ENCODE results near the gene PGA5. TPM values are rescaled to one million over a fixed set of nuclear protein-coding genes. Genes with fewer than 3 reads are reported as not detected.

PGA5 gene
- total RNA-seq, 1 donor = not detected

DNA sequence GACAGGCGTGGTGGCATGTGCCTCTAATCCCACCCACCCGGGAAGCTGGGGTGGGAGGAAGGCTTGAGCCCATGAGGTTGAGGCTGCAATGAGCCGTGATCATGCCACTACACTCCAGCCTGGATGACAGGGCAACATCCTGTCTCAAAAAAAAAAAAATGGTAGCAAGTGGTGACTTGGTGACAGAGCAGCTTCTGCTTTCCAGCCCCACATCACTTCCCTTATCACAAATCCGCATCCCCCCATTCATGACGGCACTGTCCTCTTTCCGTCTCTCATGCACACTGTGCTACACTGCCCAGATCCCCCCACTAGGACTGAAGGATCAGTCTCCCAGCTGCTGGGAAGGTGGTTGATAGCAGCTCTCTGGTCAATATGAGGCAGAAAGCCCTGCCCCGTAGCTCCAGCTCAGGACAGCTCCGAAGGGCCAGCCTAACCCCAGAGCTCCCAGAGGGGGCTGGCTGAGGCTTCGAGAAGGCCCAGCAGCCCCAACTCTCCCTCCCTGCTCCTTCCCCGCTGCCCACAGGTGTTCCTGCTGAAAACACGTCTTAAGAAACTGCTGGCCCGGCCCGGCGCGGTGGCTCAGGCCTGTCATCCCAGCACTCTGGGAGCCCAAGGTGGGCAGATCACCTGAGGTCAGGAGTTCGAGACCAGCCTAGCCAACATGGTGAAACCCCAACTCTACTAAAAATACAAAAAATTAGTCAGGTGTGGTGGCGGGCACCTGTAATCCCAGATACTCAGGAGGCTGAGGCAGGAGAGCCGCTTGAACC lies 15.9 kb downstream of the PGA5 start:
- peak; percentile 82 for DNase-seq (ENCODE audit: insufficient read length, low spot score, missing footprints)
- H2AFZ ChIP-seq (ENCODE audit: low read length) = no peak overlapping the region
- no peaks in the 10 kb centered on the region for H3K79me2 ChIP-seq (ENCODE audit: insufficient read depth, low read length)
- H3K4me2 ChIP-seq (ENCODE audit: insufficient read depth, low read length) = no peak overlapping the region
- TF ChIP-seq, protein P1, sequence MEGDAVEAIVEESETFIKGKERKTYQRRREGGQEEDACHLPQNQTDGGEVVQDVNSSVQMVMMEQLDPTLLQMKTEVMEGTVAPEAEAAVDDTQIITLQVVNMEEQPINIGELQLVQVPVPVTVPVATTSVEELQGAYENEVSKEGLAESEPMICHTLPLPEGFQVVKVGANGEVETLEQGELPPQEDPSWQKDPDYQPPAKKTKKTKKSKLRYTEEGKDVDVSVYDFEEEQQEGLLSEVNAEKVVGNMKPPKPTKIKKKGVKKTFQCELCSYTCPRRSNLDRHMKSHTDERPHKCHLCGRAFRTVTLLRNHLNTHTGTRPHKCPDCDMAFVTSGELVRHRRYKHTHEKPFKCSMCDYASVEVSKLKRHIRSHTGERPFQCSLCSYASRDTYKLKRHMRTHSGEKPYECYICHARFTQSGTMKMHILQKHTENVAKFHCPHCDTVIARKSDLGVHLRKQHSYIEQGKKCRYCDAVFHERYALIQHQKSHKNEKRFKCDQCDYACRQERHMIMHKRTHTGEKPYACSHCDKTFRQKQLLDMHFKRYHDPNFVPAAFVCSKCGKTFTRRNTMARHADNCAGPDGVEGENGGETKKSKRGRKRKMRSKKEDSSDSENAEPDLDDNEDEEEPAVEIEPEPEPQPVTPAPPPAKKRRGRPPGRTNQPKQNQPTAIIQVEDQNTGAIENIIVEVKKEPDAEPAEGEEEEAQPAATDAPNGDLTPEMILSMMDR (IDR thresholded peaks at IDR 0.05; ENCODE audit: extremely low read depth, low read depth, low read length) = no peak
- H3K9me3 ChIP-seq (ENCODE audit: low read depth, low read length) = no peaks in the 10 kb centered on the region
- no peaks in the 10 kb centered on the region for H3K4me1 ChIP-seq (ENCODE audit: insufficient read depth, low read length)
- H3K27ac ChIP-seq (ENCODE audit: low read depth, low read length) = no peak overlapping the region
- H3K27me3 ChIP-seq (ENCODE audit: insufficient read depth, low read length) = no peaks in the 10 kb centered on the region
- no peak overlapping the region for H3K4me3 ChIP-seq (ENCODE audit: insufficient read depth, low read length)
- no peaks in the 10 kb centered on the region for H3K36me3 ChIP-seq (ENCODE audit: insufficient read depth, low read length)
- no peaks in the 10 kb centered on the region for H4K20me1 ChIP-seq (ENCODE audit: insufficient read depth, low read length)

DNA sequence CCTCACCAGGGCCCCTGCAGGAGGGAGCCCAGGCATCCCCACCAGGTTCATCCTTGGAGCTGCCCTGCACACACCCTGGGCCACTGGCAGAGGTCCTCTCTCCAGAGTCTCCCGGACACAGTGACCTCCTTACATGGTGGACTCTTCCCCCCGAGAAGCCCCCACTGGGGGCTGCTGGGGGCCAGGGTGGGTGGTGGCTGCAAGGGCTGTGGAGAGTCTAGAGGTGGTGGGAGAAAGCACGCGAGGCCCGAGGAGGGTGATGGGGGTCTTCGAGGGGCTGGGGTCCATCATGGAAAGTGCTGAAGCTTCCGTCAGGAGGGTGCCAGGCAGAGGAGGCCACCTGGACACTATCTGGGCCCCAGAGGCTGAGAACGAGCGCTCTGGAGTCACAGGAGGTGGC lies 17.6 kb downstream of the PGA5 start:
- Histone ChIP-seq H2AFZ (ENCODE audit: low read length) (no peak overlapping the region), H3K79me2 (ENCODE audit: insufficient read depth, low read length) (no peaks in the 10 kb centered on the region)
- DNase-seq (ENCODE audit: insufficient read length, low spot score, missing footprints) = no peak

DNA sequence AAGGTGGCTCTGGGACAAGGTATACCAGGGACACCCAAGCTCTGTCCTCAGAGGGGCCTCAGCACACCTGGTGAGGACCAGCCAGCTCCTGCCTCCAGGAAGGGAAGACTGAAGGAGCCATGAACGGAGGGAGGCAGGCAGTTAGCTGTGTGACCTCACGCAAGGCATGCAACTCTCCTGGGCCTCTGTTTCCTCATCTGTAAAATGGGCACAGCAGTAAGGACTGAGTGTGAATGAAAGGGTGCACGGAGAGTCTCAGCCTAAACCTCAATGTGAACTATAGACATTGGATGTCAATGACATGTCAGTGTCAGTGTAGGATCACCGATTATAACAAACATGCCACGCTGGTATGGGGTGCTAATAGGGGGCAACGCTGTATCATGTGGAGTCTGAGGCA lies 18.4 kb downstream of the PGA5 start:
- H3K27me3 ChIP-seq (ENCODE audit: insufficient read depth, low read length) = no peaks in the 10 kb centered on the region
- no peaks in the 10 kb centered on the region for H4K20me1 ChIP-seq (ENCODE audit: insufficient read depth, low read length)
- H3K79me2 ChIP-seq (ENCODE audit: insufficient read depth, low read length) = no peaks in the 10 kb centered on the region
- no peak overlapping the region for H3K4me3 ChIP-seq (ENCODE audit: insufficient read depth, low read length)
- TF ChIP-seq, protein P1 (IDR thresholded peaks at IDR 0.05; ENCODE audit: extremely low read depth, low read depth, low read length) = no peak
- H3K36me3 ChIP-seq (ENCODE audit: insufficient read depth, low read length) = no peaks in the 10 kb centered on the region
- H3K27ac ChIP-seq (ENCODE audit: low read depth, low read length) = no peak overlapping the region
- H2AFZ ChIP-seq (ENCODE audit: low read length) = no peak overlapping the region
- no peak overlapping the region for H3K4me2 ChIP-seq (ENCODE audit: insufficient read depth, low read length)
- DNase-seq (ENCODE audit: insufficient read length, low spot score, missing footprints) = no peak
- no peaks in the 10 kb centered on the region for H3K9me3 ChIP-seq (ENCODE audit: low read depth, low read length)
- H3K4me1 ChIP-seq (ENCODE audit: insufficient read depth, low read length) = no peaks in the 10 kb centered on the region

More for the DNA sequence above, 17.6 kb downstream of the PGA5 start:
- Histone ChIP-seq H3K4me2 (ENCODE audit: insufficient read depth, low read length) (no peak overlapping the region), H4K20me1 (ENCODE audit: insufficient read depth, low read length) (no peaks in the 10 kb centered on the region), H3K4me1 (ENCODE audit: insufficient read depth, low read length) (no peaks in the 10 kb centered on the region), H3K27ac (ENCODE audit: low read depth, low read length) (no peak overlapping the region), H3K36me3 (ENCODE audit: insufficient read depth, low read length) (no peaks in the 10 kb centered on the region), H3K9me3 (ENCODE audit: low read depth, low read length) (no peaks in the 10 kb centered on the region), H3K4me3 (ENCODE audit: insufficient read depth, low read length) (no peak overlapping the region), H3K27me3 (ENCODE audit: insufficient read depth, low read length) (no peaks in the 10 kb centered on the region)
- TF ChIP-seq, protein P1 (IDR thresholded peaks at IDR 0.05; ENCODE audit: extremely low read depth, low read depth, low read length) = no peak

DNA sequence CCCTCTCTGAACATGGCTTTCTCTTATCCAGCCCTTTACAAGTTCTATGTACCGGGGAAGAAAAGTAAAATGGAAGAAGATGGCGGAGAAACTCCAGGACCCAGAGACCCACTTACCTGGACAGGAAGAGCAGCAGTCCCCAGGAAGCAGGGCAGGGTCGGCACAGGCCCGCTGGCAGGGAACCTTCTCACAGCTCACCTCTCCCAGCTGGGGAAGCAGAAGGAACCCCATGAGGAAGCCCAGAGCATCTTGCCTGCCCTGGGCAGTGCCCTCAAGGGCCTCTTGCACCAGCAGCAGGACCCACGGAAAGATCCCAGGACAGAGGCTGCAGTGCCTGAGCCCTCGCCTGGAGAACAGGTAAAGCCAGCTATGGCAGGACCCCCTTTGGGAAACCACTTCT lies 23.4 kb downstream of the PGA5 start:
- no peaks in the 10 kb centered on the region for H4K20me1 ChIP-seq (ENCODE audit: insufficient read depth, low read length)
- no peaks in the 10 kb centered on the region for H3K36me3 ChIP-seq (ENCODE audit: insufficient read depth, low read length)
- no peaks in the 10 kb centered on the region for H3K27me3 ChIP-seq (ENCODE audit: insufficient read depth, low read length)
- no peaks in the 10 kb centered on the region for H3K9me3 ChIP-seq (ENCODE audit: low read depth, low read length)
- TF ChIP-seq, protein P1 (IDR thresholded peaks at IDR 0.05; ENCODE audit: extremely low read depth, low read depth, low read length) = no peak
- no peak overlapping the region for H3K4me2 ChIP-seq (ENCODE audit: insufficient read depth, low read length)
- no peak overlapping the region for H2AFZ ChIP-seq (ENCODE audit: low read length)
- no peak for DNase-seq (ENCODE audit: insufficient read length, low spot score, missing footprints)
- H3K4me1 ChIP-seq (ENCODE audit: insufficient read depth, low read length) = no peaks in the 10 kb centered on the region
- no peak overlapping the region for H3K4me3 ChIP-seq (ENCODE audit: insufficient read depth, low read length)
- H3K27ac ChIP-seq (ENCODE audit: low read depth, low read length) = no peak overlapping the region
- H3K79me2 ChIP-seq (ENCODE audit: insufficient read depth, low read length) = no peaks in the 10 kb centered on the region

All from osteoblast (primary cell).